GM15510 (cell line): ENCODE measurements around the gene HNRNPA3.
A peak's percentile ranks its signal among the peaks of the same experiment; 100 is the strongest.

ENCODE experiments used
- POLR2A ChIP-seq: IDR thresholded peaks from 3 replicates; pipeline ENCODE4 v1.6.1; 2011; ENCODE audit warnings: borderline replicate concordance; ENCODE audit not compliant: insufficient read length; ENCODE audit errors: extremely low read depth

The HNRNPA3 gene

DNA sequence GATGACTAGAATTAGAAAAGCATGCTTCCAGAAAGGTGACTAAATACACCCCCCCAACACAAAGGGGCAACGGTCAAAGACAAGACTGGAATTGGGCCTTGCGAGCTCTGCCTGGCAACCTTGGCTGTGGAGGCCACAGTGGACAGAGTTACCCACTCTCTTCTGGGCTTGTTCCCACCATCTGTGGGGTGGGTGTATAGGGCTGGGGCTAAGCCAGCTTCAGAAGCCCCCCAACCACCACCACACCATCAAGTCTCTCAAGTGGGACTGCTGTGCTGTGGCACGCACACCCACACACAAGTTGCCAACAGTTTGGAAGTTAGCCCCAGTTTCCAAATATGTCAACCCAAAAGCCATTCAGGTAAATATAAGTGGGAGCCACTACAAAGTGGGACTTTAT is 44.1 kb downstream of the HNRNPA3 start:
- no peak for TF ChIP-seq POLR2A

DNA sequence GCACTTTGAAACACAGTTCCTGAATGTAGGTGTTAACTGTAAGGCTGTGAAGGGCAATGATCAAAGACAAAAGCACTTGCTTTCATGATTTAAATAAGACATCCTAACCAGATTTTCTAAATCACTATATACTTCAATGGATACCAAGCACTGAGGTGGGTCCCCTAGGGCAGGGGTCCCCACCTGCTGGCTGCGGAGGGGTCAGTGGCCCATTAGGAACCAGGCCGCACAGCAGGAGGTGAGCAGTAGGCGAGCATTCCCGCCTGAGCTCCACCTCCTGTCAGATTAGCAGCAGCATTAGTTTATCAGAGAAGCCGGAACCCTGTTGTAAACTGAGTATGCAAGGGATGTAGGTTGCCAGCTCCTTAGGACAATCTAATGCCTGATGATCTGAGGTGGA is 44.9 kb downstream of the HNRNPA3 start:
- no peak for TF ChIP-seq POLR2A

DNA sequence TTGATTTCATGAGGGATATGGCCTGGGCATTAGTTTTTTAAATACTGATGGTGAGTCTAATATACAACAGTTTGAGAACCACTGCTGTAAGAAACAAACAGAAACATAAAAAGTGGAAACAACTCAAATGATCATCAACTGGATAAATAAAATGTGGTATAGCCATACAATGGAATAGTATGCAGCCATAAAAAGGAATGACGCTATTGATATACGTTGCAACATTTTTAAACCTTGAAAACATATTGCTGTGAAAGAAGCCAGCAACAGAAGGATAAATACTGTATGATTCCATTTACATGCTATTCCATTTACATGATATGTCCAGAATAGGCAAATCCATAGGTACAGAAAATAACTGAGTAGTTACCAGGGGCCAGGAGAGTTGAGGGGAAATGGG is 45.5 kb downstream of the HNRNPA3 start:
- no peak for TF ChIP-seq POLR2A

DNA sequence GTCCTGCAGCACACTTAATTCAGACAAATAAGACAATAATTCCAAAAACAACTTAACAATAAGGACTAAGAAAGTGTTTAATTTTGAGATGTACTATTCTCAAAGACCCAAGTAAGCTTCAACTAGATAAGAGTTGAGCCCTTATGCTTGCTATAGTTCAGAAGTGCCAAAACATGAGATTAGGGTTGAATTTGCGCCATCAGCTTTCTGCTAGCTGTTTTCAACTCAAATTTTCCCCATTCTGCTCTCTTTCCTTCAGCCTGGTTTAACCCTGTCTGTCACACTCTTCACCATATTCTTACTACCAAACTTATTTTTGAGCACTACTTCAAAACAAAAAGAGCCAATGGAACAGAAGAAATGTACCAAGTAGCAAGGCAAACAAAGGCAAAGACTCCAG is 47.8 kb downstream of the HNRNPA3 start:
- TF ChIP-seq POLR2A = no peak

DNA sequence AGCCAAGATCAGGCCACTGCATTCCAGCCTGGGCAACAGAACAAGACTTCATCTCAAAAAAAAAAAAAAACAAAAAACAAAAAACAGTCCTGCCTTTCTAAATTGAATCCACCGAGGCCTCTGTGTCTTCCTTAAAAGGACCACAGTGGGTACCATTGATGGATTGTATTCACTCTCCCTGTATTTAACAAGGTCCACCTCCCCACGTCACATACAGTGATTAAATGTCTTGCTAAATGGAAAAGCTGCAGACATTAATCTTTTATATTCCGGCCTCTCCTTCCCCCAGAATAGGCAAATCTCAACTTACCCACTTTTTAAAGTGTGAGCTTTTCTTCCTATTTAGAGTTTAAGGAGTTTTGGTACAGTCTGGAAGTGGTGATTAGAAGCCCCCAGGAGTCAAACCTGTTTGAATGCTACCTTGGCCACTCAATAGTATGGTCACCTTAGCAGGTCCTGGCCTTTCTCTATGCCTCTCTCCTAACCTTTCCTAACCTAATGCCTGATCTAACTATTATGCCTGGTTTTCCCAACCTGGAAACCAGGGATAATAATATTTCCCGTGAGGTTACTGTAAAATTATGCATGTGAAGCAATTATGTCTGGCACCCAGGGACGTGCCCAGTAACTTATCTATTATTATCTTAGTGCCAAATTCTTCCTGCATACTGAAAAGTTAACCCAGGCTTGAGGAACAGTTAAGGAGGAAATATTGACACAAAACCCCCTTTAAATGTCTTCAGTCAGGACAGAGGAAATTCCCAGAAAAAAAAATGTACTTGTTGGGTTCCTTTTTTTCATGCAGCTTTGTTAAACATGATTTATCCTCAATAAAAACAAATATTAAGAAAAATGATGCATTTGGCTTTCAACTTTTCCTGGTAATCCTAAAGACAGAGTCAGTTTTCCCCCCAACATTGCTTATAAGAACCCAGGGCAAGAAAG is 48.8 kb downstream of the HNRNPA3 start:
- no peak for TF ChIP-seq POLR2A

DNA sequence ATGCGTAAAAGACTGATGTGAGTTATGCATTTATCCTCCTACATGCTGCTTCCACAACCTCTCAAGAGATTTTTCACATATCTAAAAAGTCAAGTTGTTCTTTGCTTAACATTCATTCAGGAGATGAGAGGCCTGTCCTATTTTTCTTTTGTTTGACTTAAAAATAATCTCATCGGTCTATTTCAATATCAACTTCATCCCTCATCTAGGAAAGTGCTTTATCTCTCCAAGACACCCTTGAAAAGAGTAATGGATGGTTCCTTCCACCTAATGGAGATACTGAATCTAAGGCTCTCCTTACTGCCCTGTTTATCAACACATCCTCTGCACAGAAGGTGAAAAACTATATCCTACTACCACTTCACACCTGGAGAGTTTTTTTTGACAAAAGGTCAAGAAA is 49.5 kb downstream of the HNRNPA3 start:
- TF ChIP-seq POLR2A = no peak

DNA sequence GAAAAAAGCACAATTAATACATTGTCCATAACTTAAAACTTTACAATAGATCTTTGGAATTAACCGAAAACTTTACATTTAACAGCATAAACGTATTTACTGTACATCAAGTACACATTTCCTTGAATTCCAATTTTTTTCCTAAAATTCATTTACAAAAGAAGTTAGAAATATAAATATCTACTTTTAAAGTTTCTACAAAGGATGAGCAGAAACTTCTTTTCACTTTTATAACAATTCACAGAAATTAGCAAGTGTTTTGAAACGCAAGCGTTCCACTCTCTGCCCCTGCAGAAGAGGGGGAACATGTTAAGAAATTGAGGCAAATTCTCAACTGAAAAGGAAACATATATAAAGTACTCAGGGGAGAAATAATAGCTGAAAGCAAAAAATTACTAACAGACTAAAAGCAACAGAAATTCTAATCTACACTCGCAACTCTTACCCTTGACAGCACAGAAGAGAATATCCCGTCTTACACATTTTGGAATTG is 50.4 kb downstream of the HNRNPA3 start:
- TF ChIP-seq POLR2A = no peak

DNA sequence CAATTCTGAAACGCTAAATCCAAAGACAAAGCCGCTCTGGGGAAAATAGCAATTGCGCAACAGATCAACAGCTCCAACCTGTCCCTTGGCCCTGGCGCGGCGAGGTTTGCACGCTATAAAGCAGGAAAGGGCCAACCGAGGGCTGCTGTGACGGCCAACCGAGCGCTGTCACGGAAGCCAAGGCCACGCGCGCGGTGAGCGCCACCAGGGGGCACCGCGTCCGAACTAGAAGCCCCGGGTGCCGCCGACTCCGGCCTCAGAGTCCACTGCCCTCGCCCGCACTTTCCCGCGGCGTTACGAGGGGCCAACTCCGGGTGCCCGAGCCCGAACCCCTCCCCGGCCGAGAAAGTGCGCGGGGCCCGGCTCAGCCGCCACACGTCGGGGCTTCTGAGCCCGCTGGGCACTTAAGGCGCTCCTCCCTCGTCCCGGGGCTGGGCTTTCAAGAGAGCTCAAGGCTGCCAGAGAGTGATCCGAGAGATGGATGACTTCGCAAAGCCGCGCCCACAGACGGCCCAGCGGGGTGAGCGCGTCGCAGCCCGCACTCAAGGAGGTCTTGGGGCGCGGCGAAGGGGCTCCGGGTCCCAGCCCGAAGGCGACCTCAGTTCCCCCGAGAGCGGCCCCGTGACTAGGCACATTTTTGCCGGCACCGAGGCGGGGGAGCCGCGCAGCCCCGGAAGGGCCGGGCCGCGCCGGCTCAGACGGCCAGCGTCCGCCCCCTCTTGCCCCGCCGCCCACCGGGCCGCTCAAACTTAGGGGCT is 51.0 kb downstream of the HNRNPA3 start:
- TF ChIP-seq POLR2A = peak; percentile 43

DNA sequence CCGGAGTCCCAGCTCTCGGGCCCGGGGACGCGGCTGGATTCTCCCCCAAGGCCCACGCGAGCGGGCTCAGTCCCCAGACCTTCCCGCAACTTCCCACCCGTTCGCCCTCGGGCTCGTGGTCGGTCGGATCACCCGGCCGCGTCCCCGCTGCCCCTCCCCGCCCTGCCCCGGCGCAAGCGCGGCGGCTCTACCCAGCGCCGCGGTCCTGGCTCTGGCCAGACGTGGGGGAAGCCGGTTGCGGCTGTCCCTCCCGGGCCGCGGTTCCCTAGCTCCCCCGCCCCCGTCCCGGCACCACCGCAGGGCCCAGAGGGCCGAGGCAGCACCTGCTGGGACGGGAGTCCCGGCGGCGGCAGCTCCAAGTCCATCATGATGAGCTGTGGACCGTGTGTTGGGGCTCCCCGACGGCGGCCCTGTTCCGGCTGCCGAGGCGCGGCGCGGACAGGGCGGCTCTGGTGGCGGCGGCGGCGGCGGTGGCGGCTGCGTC is 51.7 kb downstream of the HNRNPA3 start:
- TF ChIP-seq POLR2A = peak; percentile 61

DNA sequence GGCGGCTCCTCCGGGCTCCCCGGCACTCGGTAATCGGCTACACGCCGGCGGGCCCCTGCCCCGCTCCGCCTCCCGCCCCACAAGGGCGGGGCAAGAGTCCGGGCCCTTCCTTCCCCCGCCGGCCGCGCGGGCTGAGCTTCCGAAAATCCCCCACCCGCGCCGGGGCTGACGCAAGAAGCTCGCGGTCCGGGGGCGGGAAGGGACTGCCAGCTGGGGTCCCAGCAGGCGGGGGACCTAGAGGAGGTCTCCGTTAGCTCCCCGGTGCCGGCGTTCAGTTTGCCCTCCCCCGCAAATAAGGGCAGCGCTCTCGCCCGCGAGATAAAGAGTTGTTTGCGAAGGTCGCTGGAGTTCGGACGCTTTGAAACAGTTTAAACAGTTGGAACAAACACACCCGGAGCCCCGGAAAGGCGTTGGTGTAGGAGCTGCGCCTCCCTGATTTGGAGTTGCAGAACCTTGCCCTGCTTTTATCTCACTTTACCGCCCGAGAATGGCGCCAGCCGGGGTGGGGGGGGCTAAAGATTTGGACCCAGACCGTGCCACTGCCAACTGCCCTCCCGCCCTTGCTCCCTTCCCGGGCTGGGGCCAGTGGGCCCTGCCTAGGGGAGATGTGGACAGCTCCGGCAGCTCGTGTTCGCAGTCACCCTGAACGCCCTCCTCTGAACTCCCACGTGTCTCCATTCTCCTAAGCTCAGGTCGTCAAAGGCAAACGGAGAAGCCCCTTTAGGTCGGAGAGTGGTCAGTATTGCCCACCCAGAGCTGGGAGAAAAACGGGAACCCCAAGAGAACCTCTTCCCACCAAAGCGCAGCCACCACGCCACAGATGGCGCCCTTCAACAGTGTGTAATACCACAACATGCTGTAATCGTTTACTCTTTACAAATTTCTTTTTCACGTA is 52.3 kb downstream of the HNRNPA3 start, which contains the start of gene NFE2L2:
Gene NFE2L2 (minus strand): TSS at position 35 of the 895 bp plus-strand sequence. CDS start 151 bp downstream, outside the sequence.
- peak; percentile 56 for TF ChIP-seq POLR2A

DNA sequence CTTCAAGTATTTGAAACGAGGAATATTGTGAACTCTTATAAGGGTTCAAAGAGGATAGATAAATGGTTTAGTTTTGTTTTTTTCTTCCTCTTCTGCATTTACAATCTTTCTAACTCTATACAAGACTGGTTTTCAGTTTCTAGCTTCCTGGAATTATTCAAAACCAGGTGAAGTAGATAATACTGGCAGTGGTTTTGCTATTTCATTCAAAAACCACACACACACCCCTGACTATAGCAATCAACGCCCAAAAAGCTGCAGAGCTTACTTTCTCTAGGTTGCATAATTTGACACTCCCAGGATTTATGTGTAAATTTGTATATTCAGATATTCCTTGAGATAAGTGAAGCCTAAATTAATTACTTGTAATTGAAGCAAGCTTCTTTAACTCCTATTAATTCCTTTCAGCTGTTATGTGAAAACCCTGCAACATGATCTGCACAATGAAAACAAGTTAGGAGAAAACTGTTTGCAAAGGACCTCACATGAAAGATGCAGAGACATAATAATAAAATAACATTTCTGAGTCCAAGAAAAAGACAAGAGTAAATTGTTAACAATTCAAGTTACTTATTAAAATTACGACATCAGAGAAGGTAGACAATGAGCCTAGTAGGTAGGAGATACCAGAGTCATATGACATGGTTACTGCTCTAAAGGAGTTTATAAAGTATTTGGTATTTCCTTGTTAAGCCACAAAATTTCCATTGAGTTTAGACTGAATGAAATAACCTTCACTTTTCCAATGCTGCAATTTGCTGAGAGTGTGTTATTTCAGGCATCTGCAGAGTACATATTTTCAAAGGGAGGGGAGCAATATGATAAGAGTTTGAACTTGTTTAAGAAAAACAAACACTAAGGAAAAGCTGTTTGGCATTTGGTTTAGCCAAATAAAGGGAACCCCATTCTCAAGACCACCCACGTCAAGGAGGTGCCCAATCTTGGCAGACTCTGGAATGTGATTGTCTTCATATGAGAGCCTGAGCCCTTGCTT is 53.5 kb downstream of the HNRNPA3 start:
- no peak for TF ChIP-seq POLR2A

DNA sequence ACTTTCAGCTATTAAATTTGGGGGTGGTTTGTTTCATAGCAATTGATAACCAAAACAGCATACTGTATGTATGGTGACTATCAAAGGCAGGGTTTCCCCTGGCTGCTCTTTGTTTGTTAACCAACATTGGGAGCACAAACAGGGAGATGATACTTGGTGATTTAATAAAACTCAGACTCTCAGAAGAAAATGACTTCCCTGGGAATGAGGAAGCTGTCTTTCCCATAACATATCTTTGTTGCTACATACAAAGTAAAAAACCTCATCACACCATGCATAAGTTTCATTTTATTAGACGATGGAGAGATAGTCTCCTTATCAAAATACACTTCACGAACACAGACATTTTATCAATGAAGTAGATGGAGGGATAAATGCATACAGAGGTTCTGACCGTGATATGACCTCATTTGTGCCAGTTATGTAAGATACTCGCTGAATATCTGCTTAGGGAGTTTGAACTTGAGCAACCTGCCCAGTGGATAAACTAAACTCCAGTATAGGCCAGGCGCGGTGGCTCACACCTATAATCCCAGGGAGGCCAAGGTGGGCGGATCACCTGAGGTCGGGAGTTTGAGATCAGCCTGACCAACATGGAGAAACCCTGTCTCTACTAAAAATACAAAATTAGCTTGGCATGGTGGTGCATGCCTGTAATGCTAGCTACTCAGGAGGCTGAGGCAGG is 55.7 kb downstream of the HNRNPA3 start:
- TF ChIP-seq POLR2A = no peak
